NCI-H1105 treated with DMSO at 0.1 percent for 48 hours (cell line): Measurements from ENCODE around the gene ABCC1.
A peak's percentile ranks its signal among the peaks of the same experiment; 100 is the strongest.
"Not testable (repeated sequence)": the region's sequence is repeated elsewhere in the genome, so short reads cannot be mapped to it uniquely, and the experiment has no call there.

Experiments used
- DNase-seq: peaks from one replicate; lab custom pipeline; 2025; lab: John Stamatoyannopoulos, UW

ABCC1 gene

GRCh38 chr16:16084874-16085273 is 135.5 kb downstream of the ABCC1 start:
- no peak for DNase-seq

GRCh38 chr16:16086653-16087446 is 137.4 kb downstream of the ABCC1 start:
- no peak for DNase-seq

GRCh38 chr16:16090238-16090637 is 140.8 kb downstream of the ABCC1 start:
- DNase-seq = no peak

GRCh38 chr16:16092925-16093627 is 143.7 kb downstream of the ABCC1 start:
- peak; percentile 79 for DNase-seq

GRCh38 chr16:16093628-16094332 is 144.4 kb downstream of the ABCC1 start:
- DNase-seq = no peak

- no peak for DNase-seq
Observed at GRCh38 chr16:16095646-16096045, 146.2 kb downstream of the ABCC1 start.

- DNase-seq = no peak
Observed at GRCh38 chr16:16096121-16096857, 146.9 kb downstream of the ABCC1 start.

- DNase-seq = no peak
Observed at GRCh38 chr16:16096858-16097213, 147.4 kb downstream of the ABCC1 start.

- no peak for DNase-seq
Observed at GRCh38 chr16:16099320-16099719, 149.9 kb downstream of the ABCC1 start.

GRCh38 chr16:16100631-16101030 is 151.2 kb downstream of the ABCC1 start:
- no peak for DNase-seq

- no peak for DNase-seq
Observed at GRCh38 chr16:16101585-16101984, 152.2 kb downstream of the ABCC1 start.

- DNase-seq = no peak
Observed at GRCh38 chr16:16102738-16103137, 153.3 kb downstream of the ABCC1 start.

GRCh38 chr16:16104132-16104803 is 154.9 kb downstream of the ABCC1 start:
- not testable (repeated sequence) for DNase-seq

GRCh38 chr16:16104804-16105141 is 155.4 kb downstream of the ABCC1 start:
- DNase-seq = not testable (repeated sequence)

GRCh38 chr16:16105646-16106045 is 156.2 kb downstream of the ABCC1 start:
- no peak for DNase-seq

GRCh38 chr16:16106466-16106865 is 157.1 kb downstream of the ABCC1 start:
- no peak for DNase-seq

GRCh38 chr16:16107839-16108238 is 158.4 kb downstream of the ABCC1 start:
- no peak for DNase-seq

GRCh38 chr16:16108759-16109158 is 159.3 kb downstream of the ABCC1 start:
- no peak for DNase-seq

- no peak for DNase-seq
Observed at GRCh38 chr16:16109453-16110110, 160.2 kb downstream of the ABCC1 start.

- DNase-seq = no peak
Observed at GRCh38 chr16:16110111-16110490, 160.7 kb downstream of the ABCC1 start.

- no peak for DNase-seq
Observed at GRCh38 chr16:16111639-16112038, 162.2 kb downstream of the ABCC1 start.
